ENCODE measurements around the gene SERPINA6. TPM values are rescaled to one million over a fixed set of nuclear protein-coding genes. Genes with fewer than 3 reads are reported as not detected.

Gene SERPINA6
- total RNA-seq, 1 experiment from 2014 or later = 4.5 TPM

- DNase-seq = no peak
- Mint-ChIP-seq H3K36me3 (ENCODE audit: insufficient read depth, unreplicated experiment) (no peaks in the 10 kb centered on the region), H3K27ac (ENCODE audit: unreplicated experiment) (peak overlapping the region; percentile 32), H3K4me1 (ENCODE audit: low read depth, unreplicated experiment) (peaks cover 31% of the 10 kb centered on the region), H3K9me3 (ENCODE audit: low read depth, unreplicated experiment) (no peaks in the 10 kb centered on the region), H3K4me3 (ENCODE audit: low read depth, unreplicated experiment) (no peak overlapping the region), H3K27me3 (ENCODE audit: unreplicated experiment) (no peaks in the 10 kb centered on the region)
- TF ChIP-seq, protein P1, sequence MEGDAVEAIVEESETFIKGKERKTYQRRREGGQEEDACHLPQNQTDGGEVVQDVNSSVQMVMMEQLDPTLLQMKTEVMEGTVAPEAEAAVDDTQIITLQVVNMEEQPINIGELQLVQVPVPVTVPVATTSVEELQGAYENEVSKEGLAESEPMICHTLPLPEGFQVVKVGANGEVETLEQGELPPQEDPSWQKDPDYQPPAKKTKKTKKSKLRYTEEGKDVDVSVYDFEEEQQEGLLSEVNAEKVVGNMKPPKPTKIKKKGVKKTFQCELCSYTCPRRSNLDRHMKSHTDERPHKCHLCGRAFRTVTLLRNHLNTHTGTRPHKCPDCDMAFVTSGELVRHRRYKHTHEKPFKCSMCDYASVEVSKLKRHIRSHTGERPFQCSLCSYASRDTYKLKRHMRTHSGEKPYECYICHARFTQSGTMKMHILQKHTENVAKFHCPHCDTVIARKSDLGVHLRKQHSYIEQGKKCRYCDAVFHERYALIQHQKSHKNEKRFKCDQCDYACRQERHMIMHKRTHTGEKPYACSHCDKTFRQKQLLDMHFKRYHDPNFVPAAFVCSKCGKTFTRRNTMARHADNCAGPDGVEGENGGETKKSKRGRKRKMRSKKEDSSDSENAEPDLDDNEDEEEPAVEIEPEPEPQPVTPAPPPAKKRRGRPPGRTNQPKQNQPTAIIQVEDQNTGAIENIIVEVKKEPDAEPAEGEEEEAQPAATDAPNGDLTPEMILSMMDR (IDR thresholded peaks at IDR 0.05; ENCODE audit: unreplicated experiment) = no peak
- intact Hi-C loops (cut with micrococcal nuclease; ENCODE audit: unreplicated experiment) = no loop called here
- CTCF ChIA-PET = no interaction called here
- no TSS peak for BruUV-seq (replicated peaks)
Measured at GRCh38 chr14:94321421-94322271, 1.5 kb downstream of the SERPINA6 start.

DNA sequence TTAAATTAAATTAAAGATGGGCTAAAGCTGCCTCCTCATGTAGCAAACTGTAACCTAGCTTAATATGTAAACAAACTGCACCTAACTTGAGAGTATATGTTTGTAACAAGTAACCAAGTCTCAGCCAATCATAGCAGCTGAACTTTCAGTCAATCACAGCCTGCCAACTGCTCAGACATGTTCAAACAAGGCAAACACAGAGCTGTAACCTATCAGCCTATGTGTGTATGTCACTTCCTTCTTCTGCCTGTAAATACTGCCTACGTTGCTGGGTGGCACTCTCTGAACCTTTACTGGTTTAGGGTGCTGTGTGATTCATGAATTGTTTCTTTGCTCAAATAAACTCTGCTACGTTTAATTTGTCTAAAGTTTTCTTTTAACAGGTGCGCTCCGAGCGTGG lies 2.9 kb downstream of the SERPINA6 start:
- peak; percentile 21 for DNase-seq
- intact Hi-C loops (cut with micrococcal nuclease; ENCODE audit: unreplicated experiment) = no loop called here
- Mint-ChIP-seq H3K4me1 (ENCODE audit: low read depth, unreplicated experiment) (peaks cover 31% of the 10 kb centered on the region), H3K9me3 (ENCODE audit: low read depth, unreplicated experiment) (no peaks in the 10 kb centered on the region), H3K27ac (ENCODE audit: unreplicated experiment) (no peak overlapping the region), H3K4me3 (ENCODE audit: low read depth, unreplicated experiment) (no peak overlapping the region), H3K27me3 (ENCODE audit: unreplicated experiment) (no peaks in the 10 kb centered on the region), H3K36me3 (ENCODE audit: insufficient read depth, unreplicated experiment) (no peaks in the 10 kb centered on the region)
- no TSS peak for BruUV-seq (replicated peaks)
- TF ChIP-seq, protein P1 (IDR thresholded peaks at IDR 0.05; ENCODE audit: unreplicated experiment) = no peak
- CTCF ChIA-PET = no interaction called here

DNA sequence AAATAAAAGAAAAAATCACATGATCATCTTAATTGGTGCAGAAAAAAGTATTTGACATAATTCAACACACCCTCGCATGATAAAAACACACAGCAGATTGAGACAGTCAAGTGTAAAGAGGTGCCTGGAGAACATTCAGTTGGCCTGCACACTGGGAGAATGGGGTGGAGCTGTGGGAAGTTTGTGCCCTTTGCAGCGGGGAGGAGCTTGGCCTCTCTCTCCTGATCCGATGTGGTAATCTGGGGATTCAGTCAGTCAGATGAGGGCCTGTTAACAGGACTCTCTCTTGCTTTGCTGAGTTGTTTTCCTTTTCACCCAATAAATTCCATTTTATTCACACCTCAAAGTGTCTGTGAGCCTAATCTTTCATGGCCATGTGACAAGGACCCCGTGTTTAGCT lies 5.9 kb downstream of the SERPINA6 start:
- no peaks in the 10 kb centered on the region for H3K27me3 Mint-ChIP-seq (ENCODE audit: unreplicated experiment)
- CTCF ChIA-PET = no interaction called here
- no peak overlapping the region for H3K27ac Mint-ChIP-seq (ENCODE audit: unreplicated experiment)
- no peak for DNase-seq
- H3K4me1 Mint-ChIP-seq (ENCODE audit: low read depth, unreplicated experiment) = peaks cover 10% of the 10 kb centered on the region
- no peaks in the 10 kb centered on the region for H3K36me3 Mint-ChIP-seq (ENCODE audit: insufficient read depth, unreplicated experiment)
- intact Hi-C loops (cut with micrococcal nuclease; ENCODE audit: unreplicated experiment) = no loop called here
- H3K9me3 Mint-ChIP-seq (ENCODE audit: low read depth, unreplicated experiment) = no peaks in the 10 kb centered on the region
- no peak overlapping the region for H3K4me3 Mint-ChIP-seq (ENCODE audit: low read depth, unreplicated experiment)
- TF ChIP-seq, protein P1 (IDR thresholded peaks at IDR 0.05; ENCODE audit: unreplicated experiment) = no peak
- BruUV-seq (replicated peaks) = no TSS peak

DNA sequence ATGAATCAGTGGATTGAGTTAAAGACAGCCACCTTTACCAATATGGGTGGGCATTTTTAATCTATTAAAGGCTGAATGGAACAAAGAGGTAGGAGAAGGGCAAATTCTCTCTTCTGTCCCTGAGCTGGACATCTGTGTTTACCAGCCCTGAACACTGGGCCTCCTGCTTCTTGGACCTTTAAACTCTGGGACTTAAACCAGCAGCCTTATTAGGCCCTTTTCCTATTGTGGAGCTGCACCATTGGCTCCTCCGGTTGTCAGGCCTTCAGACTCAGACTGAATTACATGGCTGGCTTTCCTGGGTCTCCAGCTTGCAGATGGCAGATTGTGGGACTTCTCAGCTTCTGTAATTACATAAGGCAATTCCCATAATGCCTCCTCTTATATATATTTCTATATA lies 6.4 kb downstream of the SERPINA6 start:
- Mint-ChIP-seq H3K36me3 (ENCODE audit: insufficient read depth, unreplicated experiment) (no peaks in the 10 kb centered on the region), H3K9me3 (ENCODE audit: low read depth, unreplicated experiment) (no peaks in the 10 kb centered on the region), H3K4me1 (ENCODE audit: low read depth, unreplicated experiment) (peaks cover 10% of the 10 kb centered on the region), H3K27ac (ENCODE audit: unreplicated experiment) (no peak overlapping the region), H3K27me3 (ENCODE audit: unreplicated experiment) (no peaks in the 10 kb centered on the region), H3K4me3 (ENCODE audit: low read depth, unreplicated experiment) (no peak overlapping the region)
- BruUV-seq (replicated peaks) = no TSS peak
- intact Hi-C loops (cut with micrococcal nuclease; ENCODE audit: unreplicated experiment) = no loop called here
- TF ChIP-seq, protein P1 (IDR thresholded peaks at IDR 0.05; ENCODE audit: unreplicated experiment) = no peak
- CTCF ChIA-PET = no interaction called here
- no peak for DNase-seq

Data from Calu3 (cell line).